HG03457 (cell line): ENCODE measurements around the gene SOCS4.
"Not testable (repeated sequence)": the region's sequence is repeated elsewhere in the genome, so short reads cannot be mapped to it uniquely, and the experiment has no call there.

Experiments
- ATAC-seq: cut with Tn5 transposase; IDR thresholded peaks from one replicate; pipeline ENCODE4 v1.9.1; 2021; ENCODE audit warnings: moderate number of reproducible peaks; ENCODE audit not compliant: unreplicated experiment

Gene SOCS4

DNA sequence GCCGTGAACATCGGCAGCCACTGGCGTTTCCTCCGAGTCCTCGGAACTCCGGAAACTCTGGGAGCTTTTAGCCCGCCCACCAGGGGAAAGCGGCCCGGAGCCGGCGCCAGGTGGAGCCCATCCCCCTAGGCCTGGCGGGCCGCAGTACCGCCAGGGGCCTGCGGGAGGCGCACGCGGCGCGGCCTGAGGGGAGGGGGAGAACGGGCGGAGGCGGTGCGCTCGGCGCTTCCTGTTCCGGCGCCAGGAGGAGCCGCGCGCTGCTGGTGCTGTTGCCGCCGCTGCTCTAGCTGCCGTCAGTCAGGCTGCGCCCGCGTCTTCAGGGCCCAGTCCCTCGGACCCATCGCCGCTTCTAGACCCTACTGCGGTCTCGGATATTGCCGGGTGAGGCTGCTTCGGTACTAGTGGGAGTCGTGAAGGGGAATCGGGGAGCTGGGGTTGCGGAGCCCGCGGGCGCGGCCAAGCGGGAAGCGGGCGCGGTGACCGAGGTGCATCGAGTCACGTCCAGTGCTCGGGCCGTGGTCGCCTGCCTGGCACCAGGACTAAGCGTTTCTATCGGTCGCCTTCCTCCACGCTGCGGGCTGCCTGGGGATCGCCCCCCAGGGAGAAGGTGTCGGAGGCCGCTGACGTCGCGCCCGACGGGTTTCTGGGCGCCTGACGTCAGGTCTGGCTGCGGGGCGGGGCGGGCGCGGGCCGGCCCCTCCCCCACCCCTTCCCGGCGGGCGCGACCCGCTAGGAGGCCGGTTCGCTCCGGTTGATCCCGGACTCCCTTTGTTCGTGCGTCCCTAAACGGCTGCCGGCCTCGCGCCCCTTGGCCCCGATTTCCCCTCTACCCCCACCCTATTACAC, 24.6 kb downstream of the SOCS4 start, which contains the start of gene MAPK1IP1L:
TSS of gene MAPK1IP1L (plus strand) at position 225 of the 846 bp plus-strand sequence. CDS start 10,037 bp downstream, outside the sequence.
- ATAC-seq, result peak; percentile 76

DNA sequence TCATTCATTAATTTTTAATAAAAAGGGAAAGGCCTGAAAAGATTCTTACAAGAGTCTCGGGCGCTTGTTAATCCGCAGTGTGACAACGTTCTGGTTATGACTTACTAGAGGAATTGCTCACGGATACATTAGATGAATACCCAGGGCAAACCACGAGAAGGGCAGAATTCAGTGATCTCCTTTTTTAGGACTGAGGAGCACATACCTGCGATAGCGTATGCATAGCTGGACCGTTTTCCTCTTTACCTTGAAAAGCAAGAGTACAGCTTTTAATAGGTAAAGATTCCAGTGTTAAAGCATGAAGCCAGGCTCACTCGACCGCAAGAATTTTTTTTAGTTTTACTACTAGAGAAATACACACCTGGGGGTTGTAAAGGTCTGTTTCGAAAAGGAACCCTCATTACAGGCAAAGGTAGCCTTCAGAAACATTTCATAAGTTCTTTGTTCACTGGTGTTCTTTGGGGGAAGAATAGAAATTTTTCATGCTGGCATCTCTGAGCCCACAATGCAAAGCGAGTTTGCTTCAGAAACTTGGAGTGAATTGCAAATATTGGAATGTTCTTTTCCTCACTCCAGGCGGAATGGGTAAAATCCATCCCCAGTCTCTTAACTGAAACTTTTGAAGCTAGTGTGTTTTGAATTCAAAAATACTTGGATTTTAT, 25.4 kb downstream of the SOCS4 start:
- ATAC-seq, result peak; percentile 15

DNA sequence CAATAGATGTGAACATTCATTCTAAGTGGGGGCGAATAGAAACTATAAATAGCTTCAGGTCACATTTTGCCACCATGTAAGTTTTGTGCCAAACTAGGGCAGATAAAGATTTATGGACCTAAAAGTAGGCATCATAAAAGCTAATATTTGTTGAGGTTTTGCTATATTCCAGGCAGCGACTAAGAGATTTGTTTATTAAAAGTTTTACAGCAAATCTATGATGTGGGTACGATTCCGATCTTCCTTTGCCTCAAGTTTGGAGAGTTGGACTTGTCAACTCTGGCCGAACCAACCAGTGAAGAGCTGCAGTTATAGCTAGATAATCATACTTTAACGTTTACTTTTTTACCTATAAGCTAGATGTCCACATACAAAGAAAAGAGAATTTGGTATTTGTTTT, 26.0 kb downstream of the SOCS4 start:
- no peak for ATAC-seq

DNA sequence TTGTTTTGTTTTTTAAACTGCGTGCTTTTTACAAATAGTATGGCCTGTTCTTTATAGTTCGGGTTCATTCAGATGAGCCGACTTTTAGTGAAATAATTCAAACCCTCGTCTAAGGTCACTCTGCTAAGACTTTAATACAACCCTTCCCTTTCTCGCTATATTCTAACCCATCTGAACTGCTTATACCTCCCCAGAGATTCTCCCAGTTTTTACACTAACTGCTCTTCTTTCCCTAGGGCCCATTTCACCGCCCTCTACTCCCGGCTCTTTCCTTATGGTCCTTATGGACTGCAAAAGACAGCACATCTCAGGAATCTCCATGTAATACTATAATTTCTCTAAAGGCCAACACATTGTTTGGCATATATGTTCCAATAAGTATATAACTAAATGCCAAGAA, 26.5 kb downstream of the SOCS4 start:
- ATAC-seq, result no peak

DNA sequence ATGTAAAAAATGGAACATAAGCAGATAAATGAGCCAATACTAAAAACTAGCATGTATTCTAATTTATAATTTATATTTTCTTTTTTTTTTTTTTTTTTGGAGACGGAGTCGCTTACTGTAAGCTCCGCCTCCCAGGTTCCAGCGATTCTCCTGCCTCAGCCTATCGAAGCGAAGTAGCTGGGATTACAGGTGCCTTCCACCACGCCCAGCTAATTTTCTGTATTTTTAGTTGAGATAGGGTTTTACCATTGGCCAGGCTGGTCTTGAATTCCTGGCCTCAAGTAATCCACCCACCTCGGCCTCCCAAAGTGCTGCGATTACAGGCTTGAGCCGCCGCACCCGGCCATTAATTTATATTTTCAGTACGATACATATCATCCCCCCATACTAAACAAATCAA, 27.1 kb downstream of the SOCS4 start:
- ATAC-seq, result no peak

DNA sequence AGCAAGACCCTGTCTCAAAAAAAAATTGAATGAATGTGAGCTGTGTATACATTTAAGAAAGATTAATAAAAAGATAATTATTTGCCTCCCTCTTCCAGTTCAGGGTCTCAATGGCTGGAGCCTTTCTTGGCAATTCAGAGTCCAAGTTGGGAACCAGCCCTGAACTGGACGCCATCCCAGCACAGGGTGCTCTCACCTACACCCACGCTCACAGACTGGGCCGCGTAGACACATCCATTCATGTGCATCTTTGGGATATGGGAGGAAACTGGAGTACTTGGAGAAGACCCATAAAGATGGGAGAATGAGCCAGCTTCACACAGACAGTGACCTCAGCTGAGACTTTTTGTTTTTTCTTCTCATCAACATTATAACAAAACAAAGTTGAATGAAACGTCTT, 30.9 kb downstream of the SOCS4 start:
- ATAC-seq, result no peak

DNA sequence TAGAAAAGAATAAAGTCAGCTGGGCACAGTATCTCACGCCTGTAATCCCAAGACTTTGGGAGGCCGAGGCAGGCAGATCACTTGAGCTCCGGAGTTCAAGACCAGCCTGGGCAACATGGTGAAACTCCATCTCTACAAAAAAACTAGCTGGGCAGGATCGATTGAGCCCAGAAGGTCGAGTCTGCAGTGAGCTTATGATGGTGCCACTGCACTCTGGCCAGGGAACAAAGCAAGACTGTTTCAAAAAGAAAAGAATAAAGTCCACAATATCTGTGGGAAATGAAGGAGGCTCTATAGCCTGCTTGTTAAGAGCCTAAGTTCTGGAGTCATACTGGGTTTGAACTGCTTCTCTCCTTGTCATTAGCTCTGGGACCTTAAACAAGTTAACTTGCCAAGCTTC, 32.3 kb downstream of the SOCS4 start:
- ATAC-seq, result no peak

DNA sequence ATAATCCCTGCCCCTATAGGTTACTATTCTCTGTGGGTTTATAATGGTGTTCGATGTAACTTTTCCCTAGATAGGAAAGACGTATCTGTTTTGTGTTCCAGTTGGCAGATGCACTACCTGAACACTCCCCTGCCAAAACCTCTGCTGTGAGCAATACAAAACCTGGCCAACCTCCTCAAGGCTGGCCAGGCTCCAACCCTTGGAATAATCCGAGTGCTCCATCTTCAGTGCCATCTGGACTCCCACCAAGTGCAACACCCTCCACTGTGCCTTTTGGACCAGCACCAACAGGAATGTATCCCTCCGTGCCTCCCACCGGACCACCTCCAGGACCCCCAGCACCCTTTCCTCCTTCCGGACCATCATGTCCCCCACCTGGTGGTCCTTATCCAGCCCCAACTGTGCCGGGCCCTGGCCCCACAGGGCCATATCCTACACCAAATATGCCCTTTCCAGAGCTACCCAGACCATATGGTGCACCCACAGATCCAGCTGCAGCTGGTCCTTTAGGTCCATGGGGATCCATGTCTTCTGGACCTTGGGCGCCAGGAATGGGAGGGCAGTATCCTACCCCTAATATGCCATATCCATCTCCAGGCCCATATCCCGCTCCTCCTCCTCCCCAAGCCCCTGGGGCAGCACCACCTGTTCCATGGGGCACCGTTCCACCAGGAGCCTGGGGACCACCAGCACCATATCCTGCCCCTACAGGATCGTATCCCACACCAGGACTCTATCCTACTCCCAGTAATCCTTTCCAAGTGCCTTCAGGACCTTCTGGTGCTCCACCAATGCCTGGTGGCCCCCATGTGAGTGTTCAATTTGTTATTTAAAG, 35.7 kb downstream of the SOCS4 start:
- ATAC-seq, result no peak

DNA sequence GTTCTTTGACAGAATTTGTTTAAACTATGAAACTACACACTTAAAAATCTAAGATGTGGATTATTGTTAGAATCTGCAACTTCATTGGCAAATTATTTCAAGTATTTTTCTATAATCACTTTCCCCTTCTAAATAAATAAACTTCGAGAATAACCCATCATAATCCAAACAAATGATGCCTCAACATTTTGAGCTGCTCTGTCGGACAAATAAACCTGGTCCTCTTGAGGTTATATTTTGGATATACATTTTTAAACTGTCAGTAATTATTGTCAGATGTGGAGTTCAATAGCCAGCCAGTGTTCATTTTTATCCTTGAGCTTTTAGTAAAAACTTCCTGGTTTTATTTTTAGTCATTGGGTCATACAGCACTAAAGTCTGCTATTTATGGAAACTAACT, 37.9 kb downstream of the SOCS4 start:
- not testable (repeated sequence) for ATAC-seq

DNA sequence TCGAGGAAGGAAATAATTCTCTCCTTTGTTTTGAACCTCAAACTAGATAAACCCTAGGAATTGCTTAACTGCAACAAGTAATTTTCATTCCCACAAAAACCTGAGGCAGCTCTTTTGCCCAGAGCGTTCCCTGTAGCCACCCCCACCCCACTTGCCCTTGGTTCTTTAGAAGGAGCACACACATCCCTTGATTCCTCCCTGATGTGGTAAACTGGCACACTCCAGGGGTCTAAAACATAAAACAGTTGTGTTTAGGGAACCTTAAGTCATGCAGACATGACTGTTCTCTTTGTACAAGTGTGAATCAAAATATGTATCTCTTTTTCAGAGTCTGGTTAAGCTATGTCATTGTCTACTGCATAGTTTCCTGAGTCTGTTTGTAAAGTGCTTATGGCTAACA, 38.4 kb downstream of the SOCS4 start:
- no peak for ATAC-seq

DNA sequence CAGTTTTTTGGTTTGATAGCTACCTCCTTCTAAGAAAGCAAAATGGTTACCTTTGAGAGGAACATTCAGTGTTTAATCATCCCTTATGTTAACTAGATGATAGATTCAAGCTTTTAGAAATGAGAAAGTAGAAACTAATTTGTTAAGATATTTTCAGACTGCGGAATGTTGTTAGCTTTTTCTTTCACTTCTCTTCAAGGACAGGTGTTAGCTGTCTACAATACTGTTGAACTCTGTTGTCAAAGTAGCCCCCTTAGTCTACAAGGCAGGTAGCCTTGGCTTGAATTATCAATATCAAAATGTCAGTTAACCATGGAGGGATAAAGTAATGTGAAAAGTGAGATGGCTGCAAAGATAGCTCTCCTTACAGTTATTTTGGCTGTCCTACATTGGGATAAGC, 39.2 kb downstream of the SOCS4 start:
- no peak for ATAC-seq

DNA sequence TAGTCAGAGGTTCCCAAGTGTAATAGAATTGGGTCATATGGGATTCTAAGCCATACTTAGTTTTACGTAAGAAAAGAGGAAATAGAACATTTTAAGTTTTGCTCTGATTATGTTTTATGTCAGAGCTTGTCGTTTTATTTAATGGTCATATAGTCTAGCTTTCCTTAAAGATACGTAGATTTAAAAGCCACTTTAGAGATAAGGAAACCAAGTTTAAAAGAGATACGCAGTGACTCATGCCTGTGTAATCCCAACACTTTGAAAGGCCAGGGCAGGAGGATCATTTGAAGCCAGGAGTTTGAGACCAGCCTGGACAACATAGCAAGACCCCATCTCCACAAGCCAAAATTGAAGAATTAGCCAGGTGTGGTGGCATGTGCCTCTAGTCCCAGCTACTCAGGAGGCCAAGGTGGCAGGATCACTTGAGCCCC, 44.0 kb downstream of the SOCS4 start:
- ATAC-seq, result no peak

DNA sequence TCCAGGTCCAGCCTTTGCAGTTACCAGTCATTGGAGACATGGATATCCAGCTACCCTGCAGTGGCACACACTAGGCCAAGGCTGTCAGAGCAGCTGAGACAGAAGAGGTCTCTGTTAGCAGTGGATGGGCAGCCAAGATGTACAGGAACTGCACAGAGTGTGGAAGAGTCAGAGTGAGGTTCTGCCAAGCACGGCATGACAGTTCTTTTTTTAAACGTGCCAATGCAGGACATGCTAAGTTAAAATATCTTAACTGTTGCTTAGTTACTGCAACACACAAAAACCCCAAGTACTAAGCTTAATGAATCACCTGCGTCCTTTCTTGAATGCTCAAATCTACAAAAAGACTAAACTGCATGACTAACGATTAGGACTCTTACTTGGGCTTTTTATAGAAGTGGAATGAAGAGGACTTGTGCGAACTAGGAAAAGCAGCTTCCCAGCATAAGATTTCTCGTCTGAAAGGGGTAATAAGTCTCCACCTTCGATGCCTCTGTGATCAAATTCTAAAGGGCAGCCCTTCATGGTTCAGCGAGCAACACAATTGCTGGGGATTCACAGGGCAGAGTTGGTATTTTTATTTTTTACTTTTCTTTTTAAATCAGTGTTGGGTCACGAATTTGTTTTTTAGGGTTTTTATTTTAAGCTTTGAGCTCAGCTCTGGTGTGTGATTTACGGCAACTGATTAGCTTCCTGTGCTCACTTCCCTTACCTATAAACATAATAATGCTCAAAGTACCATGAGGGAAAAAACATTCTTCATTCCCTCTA, 45.0 kb downstream of the SOCS4 start:
- peak; percentile 41 for ATAC-seq

DNA sequence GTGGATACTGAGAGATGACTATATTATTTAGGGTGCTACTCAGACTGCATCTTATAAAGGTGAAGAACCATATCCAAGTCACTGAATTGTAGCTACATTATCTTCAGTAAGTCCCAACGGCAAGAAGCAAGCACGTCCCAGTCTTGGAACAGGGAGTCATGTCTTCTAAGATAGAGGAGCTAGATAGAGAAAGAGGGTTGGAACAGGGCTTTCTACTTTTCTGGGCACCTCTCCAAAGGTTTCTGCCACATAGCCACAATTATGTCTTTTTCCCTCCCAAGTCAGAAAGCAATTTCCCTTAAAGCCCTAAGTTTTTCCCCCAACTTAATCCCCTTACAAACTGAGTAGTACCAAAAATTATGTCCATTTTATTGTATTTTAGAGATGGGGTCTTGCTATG, 46.8 kb downstream of the SOCS4 start:
- ATAC-seq, result no peak

DNA sequence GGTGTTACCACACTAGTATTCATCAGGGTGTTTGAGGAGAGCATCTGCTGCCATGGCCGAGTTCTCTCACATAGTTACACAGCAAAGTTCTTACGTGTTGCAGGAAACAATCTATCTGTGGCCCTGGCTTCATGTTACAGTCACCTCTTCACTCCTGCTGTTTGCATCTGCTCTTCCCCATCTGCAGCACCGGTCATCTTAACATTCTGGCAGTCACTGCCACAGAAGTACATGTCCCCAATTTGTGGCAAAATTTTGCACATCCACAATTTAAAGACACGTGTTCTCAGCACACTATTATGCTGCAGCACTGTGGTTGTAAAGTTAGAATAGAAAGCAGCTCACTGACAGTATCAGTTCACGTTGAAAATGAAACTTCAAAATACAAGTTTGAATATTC, 47.6 kb downstream of the SOCS4 start:
- ATAC-seq, result no peak

DNA sequence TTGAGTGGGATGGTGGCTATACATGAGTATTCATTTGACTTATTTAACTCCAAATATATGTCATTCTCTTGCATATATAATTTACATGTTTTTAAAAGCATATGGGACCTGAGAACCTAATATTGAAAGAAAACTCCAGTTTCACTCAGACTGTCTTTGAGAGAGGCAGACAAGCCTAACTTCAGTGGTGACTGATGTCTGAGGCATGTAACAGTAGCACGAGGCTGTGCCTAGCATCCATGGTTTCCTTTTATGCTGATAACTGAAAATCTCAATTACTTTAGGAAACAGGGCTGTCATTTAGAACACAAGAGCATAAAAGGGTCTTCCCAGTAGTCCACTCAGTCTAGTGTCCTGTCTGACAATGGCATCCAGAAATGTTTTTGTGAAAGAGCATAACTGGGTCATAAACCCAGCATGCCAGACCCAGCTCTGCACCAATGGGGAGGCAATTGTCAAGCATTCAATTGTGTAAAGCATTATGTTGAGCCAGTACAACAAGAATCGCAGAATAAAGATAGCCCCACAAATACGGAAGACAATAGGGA, 48.7 kb downstream of the SOCS4 start:
- ATAC-seq, result no peak

DNA sequence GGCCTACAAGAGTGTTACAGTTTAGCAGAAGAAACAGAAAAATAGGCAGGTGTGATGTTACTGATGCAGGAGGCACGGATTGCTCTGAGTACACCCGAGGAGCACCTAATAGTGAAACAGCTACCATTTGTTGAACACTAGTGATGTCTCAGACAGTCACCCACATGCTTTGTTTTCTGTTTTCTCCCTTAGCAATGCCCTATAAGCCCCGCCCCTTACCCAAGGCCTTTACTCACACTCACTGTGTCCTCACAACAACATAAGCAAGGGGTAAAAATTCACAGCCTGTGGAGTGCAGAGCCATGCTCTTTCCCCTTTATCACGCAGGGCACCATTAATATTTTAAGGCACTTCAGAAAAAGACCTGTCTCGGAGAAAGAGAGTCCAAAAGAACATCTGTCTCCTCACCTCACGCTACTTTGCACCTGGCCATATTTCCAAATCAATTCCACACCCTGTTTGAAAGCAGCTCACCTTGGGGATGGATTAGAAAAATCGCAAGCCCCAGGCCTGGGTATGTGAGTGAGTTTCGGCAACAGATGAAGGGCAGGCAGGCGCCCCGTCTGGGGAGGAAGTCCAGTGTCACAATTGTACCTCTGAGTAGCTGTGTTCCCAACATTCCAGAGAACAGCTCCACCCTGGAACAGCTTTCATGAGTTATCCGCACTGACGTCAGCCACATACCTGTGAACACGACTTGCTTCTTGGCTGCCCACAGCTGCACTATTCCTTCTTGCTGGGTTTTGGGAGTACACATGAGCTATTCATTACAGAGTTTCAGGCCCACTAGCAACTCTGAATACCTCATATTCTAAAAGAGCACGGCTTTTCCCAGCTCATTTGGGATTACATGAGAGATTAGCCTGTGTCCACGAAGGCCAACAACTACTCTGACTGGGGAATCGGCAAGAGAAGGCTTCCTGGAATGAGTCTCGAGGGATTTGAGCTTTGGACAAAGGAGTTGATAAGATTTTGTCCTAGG, 50.4 kb downstream of the SOCS4 start:
- ATAC-seq, result no peak

DNA sequence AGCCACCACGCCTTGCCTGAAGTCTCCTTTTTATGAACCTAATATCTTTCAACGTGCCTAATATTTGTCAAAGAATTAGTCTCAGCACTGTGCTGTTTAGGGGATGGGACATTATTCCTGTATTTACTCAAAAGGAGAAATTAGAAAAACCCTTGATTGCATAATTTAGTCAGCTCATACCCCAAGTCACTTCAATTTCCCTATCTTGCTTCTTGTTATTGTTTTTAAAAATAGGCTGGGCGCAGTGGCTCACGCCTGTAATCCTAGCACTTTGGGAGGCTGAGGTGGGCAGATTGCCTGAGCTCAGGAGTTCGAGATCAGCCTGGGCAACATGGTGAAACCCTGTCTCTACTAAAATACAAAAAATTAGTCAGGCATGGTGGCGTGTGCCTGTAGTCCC, 52.9 kb downstream of the SOCS4 start:
- not testable (repeated sequence) for ATAC-seq

DNA sequence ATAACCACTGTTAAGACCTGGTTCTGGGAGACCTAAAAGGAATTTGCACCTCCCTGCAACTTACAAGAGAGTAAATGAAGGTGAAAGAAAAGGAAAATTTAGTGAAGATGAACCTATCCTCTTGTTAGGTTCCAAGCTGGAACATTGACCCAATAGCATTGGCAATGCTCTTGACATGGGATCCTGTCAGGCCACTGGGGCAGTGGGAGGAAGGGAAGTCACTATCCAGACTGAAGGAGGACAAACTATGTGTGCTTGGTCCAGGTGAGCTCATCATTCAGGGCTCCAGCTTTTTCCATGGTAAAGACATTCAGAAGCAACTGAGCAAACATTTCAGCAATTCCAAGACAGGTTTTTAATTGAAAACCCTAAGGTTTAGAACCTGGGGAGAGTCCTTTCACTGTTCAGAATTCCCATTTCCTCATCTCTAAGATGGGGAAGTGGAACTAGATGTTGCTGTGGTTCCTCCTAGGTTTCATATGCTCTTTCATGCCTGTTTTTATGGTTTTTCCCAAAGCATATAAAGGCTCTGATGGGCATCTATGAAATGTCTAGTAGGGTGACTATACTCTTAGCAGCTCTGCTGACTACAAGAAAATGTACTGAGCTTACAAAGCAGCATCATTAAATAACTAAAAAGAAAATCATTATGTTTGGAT, 57.5 kb downstream of the SOCS4 start:
- no peak for ATAC-seq
